ENCODE results near the gene APBB3. TPM values are rescaled to one million over a fixed set of nuclear protein-coding genes. Genes with fewer than 3 reads are reported as not detected.
"Not testable (repeated sequence)": the region's sequence is repeated elsewhere in the genome, so short reads cannot be mapped to it uniquely, and the experiment has no call there.

Gene APBB3
- total RNA-seq, 2 donors from 2014 or later, result 36.4 to 41.4 TPM

GRCh38 chr5:140595538-140596300 lies 31.3 kb upstream of the APBB3 start:
- no peaks in the 10 kb centered on the region for H3K36me3 ChIP-seq (ENCODE audit: control insufficient read depth, insufficient read depth, low read length)
- no peaks in the 10 kb centered on the region for H3K4me1 ChIP-seq (ENCODE audit: control insufficient read depth, insufficient read depth, low read length)
- no peak overlapping the region for H3K9ac ChIP-seq (ENCODE audit: extremely low read depth, low read length, poor library complexity, severe bottlenecking)
- H3K4me3 ChIP-seq (ENCODE audit: low read length), result no peak overlapping the region
- no peak overlapping the region for H3K4me3 Mint-ChIP-seq
- peaks cover 7% of the 10 kb centered on the region for H3K27me3 Mint-ChIP-seq (ENCODE audit: insufficient read depth)
- no peaks in the 10 kb centered on the region for H3K36me3 Mint-ChIP-seq (ENCODE audit: low read depth)
- H3K27ac ChIP-seq (ENCODE audit: low read depth, low read length), result no peak overlapping the region
- H3K9me3 ChIP-seq (ENCODE audit: control insufficient read depth, low read length), result no peaks in the 10 kb centered on the region
- peaks cover 4% of the 10 kb centered on the region for H3K9me3 Mint-ChIP-seq
- no peak overlapping the region for H3K27ac Mint-ChIP-seq
- H3K4me1 Mint-ChIP-seq, result peaks cover 3% of the 10 kb centered on the region
- peaks cover 6% of the 10 kb centered on the region for H3K27me3 ChIP-seq (ENCODE audit: control insufficient read depth, insufficient read depth, low read length, poor library complexity, severe bottlenecking)
- DNase-seq, result no peak
- WGBS, 2 experiments (ENCODE audit: insufficient coverage in 1 of 2, insufficient read length in 1 of 2), result 86 to 90% methylated on average over 4 to 5 of the region's 5 CpGs
- TF ChIP-seq, protein P1, sequence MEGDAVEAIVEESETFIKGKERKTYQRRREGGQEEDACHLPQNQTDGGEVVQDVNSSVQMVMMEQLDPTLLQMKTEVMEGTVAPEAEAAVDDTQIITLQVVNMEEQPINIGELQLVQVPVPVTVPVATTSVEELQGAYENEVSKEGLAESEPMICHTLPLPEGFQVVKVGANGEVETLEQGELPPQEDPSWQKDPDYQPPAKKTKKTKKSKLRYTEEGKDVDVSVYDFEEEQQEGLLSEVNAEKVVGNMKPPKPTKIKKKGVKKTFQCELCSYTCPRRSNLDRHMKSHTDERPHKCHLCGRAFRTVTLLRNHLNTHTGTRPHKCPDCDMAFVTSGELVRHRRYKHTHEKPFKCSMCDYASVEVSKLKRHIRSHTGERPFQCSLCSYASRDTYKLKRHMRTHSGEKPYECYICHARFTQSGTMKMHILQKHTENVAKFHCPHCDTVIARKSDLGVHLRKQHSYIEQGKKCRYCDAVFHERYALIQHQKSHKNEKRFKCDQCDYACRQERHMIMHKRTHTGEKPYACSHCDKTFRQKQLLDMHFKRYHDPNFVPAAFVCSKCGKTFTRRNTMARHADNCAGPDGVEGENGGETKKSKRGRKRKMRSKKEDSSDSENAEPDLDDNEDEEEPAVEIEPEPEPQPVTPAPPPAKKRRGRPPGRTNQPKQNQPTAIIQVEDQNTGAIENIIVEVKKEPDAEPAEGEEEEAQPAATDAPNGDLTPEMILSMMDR (conservative IDR thresholded peaks at IDR 0.05), result no peak

- WGBS, 2 experiments (ENCODE audit: insufficient coverage in 1 of 2, insufficient read length in 1 of 2), result 88 to 90% methylated on average over 2 to 6 of the region's 6 CpGs
- TF ChIP-seq, protein P1 (conservative IDR thresholded peaks at IDR 0.05), result no peak
- peaks cover 3% of the 10 kb centered on the region for H3K4me1 Mint-ChIP-seq
Measured at GRCh38 chr5:140594169-140594568, 29.8 kb upstream of the APBB3 start.

GRCh38 chr5:140593070-140593469 lies 28.7 kb upstream of the APBB3 start:
- H3K4me1 ChIP-seq (ENCODE audit: control insufficient read depth, insufficient read depth, low read length); H3K36me3 Mint-ChIP-seq (ENCODE audit: low read depth); H3K4me1 Mint-ChIP-seq; DNase-seq; H3K36me3 ChIP-seq (ENCODE audit: control insufficient read depth, insufficient read depth, low read length); H3K9me3 ChIP-seq (ENCODE audit: control insufficient read depth, low read length); H3K27ac ChIP-seq (ENCODE audit: low read depth, low read length); H3K9ac ChIP-seq (ENCODE audit: extremely low read depth, low read length, poor library complexity, severe bottlenecking); H3K27me3 Mint-ChIP-seq (ENCODE audit: insufficient read depth); H3K27me3 ChIP-seq (ENCODE audit: control insufficient read depth, insufficient read depth, low read length, poor library complexity, severe bottlenecking); H3K4me3 ChIP-seq (ENCODE audit: low read length); H3K9me3 Mint-ChIP-seq: not testable (repeated sequence)
- Mint-ChIP-seq H3K27ac (peak overlapping the region; percentile 96), H3K4me3 (peak overlapping the region; percentile 72)
- WGBS, 2 experiments (ENCODE audit: insufficient coverage in 1 of 2, insufficient read length in 1 of 2), result 81 to 95% methylated on average over 4 to 13 of the region's 14 CpGs

More at GRCh38 chr5:140594169-140594568, 29.8 kb upstream of the APBB3 start:
- DNase-seq, result no peak
- peaks cover 7% of the 10 kb centered on the region for H3K27me3 Mint-ChIP-seq (ENCODE audit: insufficient read depth)
- peaks cover 4% of the 10 kb centered on the region for H3K9me3 Mint-ChIP-seq
- H3K27ac Mint-ChIP-seq, result no peak overlapping the region
- H3K27ac ChIP-seq (ENCODE audit: low read depth, low read length), result no peak overlapping the region
- no peak overlapping the region for H3K4me3 ChIP-seq (ENCODE audit: low read length)
- H3K27me3 ChIP-seq (ENCODE audit: control insufficient read depth, insufficient read depth, low read length, poor library complexity, severe bottlenecking), result peaks cover 6% of the 10 kb centered on the region
- no peaks in the 10 kb centered on the region for H3K9me3 ChIP-seq (ENCODE audit: control insufficient read depth, low read length)
- H3K4me1 ChIP-seq (ENCODE audit: control insufficient read depth, insufficient read depth, low read length), result no peaks in the 10 kb centered on the region
- H3K9ac ChIP-seq (ENCODE audit: extremely low read depth, low read length, poor library complexity, severe bottlenecking), result no peak overlapping the region
- no peaks in the 10 kb centered on the region for H3K36me3 Mint-ChIP-seq (ENCODE audit: low read depth)
- no peaks in the 10 kb centered on the region for H3K36me3 ChIP-seq (ENCODE audit: control insufficient read depth, insufficient read depth, low read length)
- H3K4me3 Mint-ChIP-seq, result peak overlapping the region; percentile 72
